H1 (cell line): ENCODE results near the gene TAF4. TPM values are rescaled to one million over a fixed set of nuclear protein-coding genes. Genes with fewer than 3 reads are reported as not detected.

Source experiments
- CHD7 ChIP-seq: fragments of 300-600 bp; sonication (generic); IDR thresholded peaks from 2 replicates; pipeline ENCODE4 v1.7.1; 2012; ENCODE audit warnings: low read length, moderate library complexity, mild to moderate bottlenecking, inconsistent platforms; ENCODE audit not compliant: insufficient replicate concordance
- EP300 ChIP-seq, 2 experiments: IDR thresholded peaks; 1 replicate in 1 of 2; 2 replicates in 1 of 2; pipeline ENCODE4 v1.6.1; 2011 to 2012; ENCODE audit warnings: low read depth in 2 of 2, low read length in 2 of 2, mild to moderate bottlenecking in 2 of 2, borderline replicate concordance in 1 of 2, inconsistent platforms in 1 of 2, moderate library complexity in 1 of 2
- PHF8 ChIP-seq: fragments of 200-600 bp; sonication (generic); conservative IDR thresholded peaks from 2 replicates; pipeline ENCODE4 v1.7.1; 2012; ENCODE audit warnings: low read depth, mild to moderate bottlenecking, inconsistent platforms, low read length, moderate library complexity
- POLR2AphosphoS5 ChIP-seq: IDR thresholded peaks from 2 replicates; pipeline ENCODE4 v1.6.1; 2011; ENCODE audit warnings: low read depth, low read length
- RFX5 ChIP-seq: IDR thresholded peaks from 2 replicates; pipeline ENCODE4 v1.6.1; 2011; ENCODE audit warnings: low read depth, low read length, improper control_type of control experiment, borderline replicate concordance
- SP2 ChIP-seq: IDR thresholded peaks from 2 replicates; pipeline ENCODE4 v1.6.1; 2012; ENCODE audit warnings: mild to moderate bottlenecking, low read length, inconsistent platforms
- TAF1 ChIP-seq: IDR thresholded peaks from 2 replicates; pipeline ENCODE4 v1.6.1; 2011; ENCODE audit warnings: mild to moderate bottlenecking, low read depth, low read length
- polyA plus RNA-seq, 7 experiments: library from polyadenylated mRNA; depleted of rRNA in 3 of 7; stranded (reverse) in 5 of 7; unstranded in 2 of 7; fragments of >200 nt in 5 of 7; fragments of 200-250 nt in 2 of 7; gene quantifications; 1 replicate in 5 of 7; 2 replicates in 1 of 7; 4 replicates in 1 of 7; pipeline versions ENCODE4 v1.2.1 to v1.2.3, GENCODE V29; 2011 to 2013; ENCODE audit warnings: missing spikeins in 2 of 7, mixed read lengths in 2 of 7
- total RNA-seq: library from RNA; stranded (reverse); fragmentation: NEBNext Ultra II Directional; extraction: Animal tissue kit (Norgen Biotek cat#: 25700); gene quantifications from 2 replicates; pipeline ENCODE4 v1.2.1, GENCODE V29; 2021

The TAF4 gene
- total and polyA plus RNA-seq, 2 of the 8 experiments (the other 6 are each of a cell fraction or from before 2014, with no cell fraction given), result 16.0 to 30.1 TPM

- TF ChIP-seq CHD7 (no peak), SP2 (no peak), TAF1 (no peak), RFX5 (no peak), EP300 (IDR thresholded peaks at IDR 0.05; ENCODE audit: borderline replicate concordance in 1 of 2, low read depth in 2 of 2, low read length in 2 of 2) (no peak), PHF8 (no peak), POLR2AphosphoS5 (no peak)
Observed at GRCh38 chr20:62014488-62014775, 51.2 kb downstream of the TAF4 start (continued).
